Measurements from ENCODE around the gene STK32B.

The STK32B gene

GRCh38 chr4:5479518-5480060, 428.3 kb downstream of the STK32B start:
- no peak for DNase-seq

- no peak for DNase-seq
These were observed 437.1 kb downstream of the STK32B start for GRCh38 chr4:5488413-5488812.

GRCh38 chr4:5489260-5489659, 438.0 kb downstream of the STK32B start:
- DNase-seq = no peak

- DNase-seq = no peak
These were observed 446.2 kb downstream of the STK32B start for GRCh38 chr4:5497489-5497888.

- DNase-seq = peak; percentile 55
These were observed 448.9 kb downstream of the STK32B start for GRCh38 chr4:5500165-5500564.

GRCh38 chr4:5503336-5503936, 452.2 kb downstream of the STK32B start:
- no peak for DNase-seq

GRCh38 chr4:5504486-5504885, 453.2 kb downstream of the STK32B start:
- DNase-seq = no peak

- DNase-seq = no peak
These were observed 459.2 kb downstream of the STK32B start for GRCh38 chr4:5510504-5510903.

GRCh38 chr4:5511791-5512190, 460.5 kb downstream of the STK32B start:
- no peak for DNase-seq

GRCh38 chr4:5515646-5516045, 464.4 kb downstream of the STK32B start:
- DNase-seq = no peak

- no peak for DNase-seq
These were observed 466.1 kb downstream of the STK32B start for GRCh38 chr4:5517372-5517771.

- DNase-seq = peak; percentile 57
These were observed 473.4 kb downstream of the STK32B start for GRCh38 chr4:5524446-5525299.

GRCh38 chr4:5526080-5526846, 475.0 kb downstream of the STK32B start:
- DNase-seq = no peak

GRCh38 chr4:5527211-5527610, 475.9 kb downstream of the STK32B start:
- no peak for DNase-seq

- peak; percentile 51 for DNase-seq
These were observed 476.8 kb downstream of the STK32B start for GRCh38 chr4:5528031-5528436.

- DNase-seq = no peak
These were observed 480.8 kb downstream of the STK32B start for GRCh38 chr4:5532100-5532499.

GRCh38 chr4:5539584-5539983, 488.3 kb downstream of the STK32B start:
- no peak for DNase-seq

GRCh38 chr4:5541169-5541568, 489.9 kb downstream of the STK32B start:
- no peak for DNase-seq

GRCh38 chr4:5543681-5544080, 492.4 kb downstream of the STK32B start:
- no peak for DNase-seq

- DNase-seq = no peak
These were observed 493.5 kb downstream of the STK32B start for GRCh38 chr4:5544762-5545161.

GRCh38 chr4:5545271-5545670, 494.0 kb downstream of the STK32B start:
- no peak for DNase-seq

GRCh38 chr4:5547651-5548249, 496.5 kb downstream of the STK32B start:
- no peak for DNase-seq
